ENCODE measurements around the gene RAD51B.

The RAD51B gene

DNA sequence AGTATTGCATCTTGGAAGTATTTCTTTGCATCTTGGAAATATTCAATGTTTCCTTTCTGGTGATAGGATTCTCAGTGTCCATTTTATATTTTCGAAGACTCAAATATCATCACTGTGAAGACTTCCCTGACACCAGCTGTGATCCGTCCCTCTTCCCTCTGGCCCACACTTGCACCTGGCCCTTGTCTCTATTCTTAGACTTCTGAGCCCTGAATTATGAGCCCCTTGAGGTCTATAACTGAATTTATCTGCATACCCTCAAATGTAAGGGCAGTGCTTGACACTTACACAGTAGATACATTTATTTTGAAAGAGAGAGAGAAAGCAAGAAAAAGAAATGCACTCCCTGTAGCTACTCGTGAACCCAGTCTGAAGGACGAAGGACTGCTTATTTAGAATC, 596.6 kb downstream of the RAD51B start:
- TF ChIP-seq CTCF (IDR thresholded peaks at IDR 0.05), result no peak

DNA sequence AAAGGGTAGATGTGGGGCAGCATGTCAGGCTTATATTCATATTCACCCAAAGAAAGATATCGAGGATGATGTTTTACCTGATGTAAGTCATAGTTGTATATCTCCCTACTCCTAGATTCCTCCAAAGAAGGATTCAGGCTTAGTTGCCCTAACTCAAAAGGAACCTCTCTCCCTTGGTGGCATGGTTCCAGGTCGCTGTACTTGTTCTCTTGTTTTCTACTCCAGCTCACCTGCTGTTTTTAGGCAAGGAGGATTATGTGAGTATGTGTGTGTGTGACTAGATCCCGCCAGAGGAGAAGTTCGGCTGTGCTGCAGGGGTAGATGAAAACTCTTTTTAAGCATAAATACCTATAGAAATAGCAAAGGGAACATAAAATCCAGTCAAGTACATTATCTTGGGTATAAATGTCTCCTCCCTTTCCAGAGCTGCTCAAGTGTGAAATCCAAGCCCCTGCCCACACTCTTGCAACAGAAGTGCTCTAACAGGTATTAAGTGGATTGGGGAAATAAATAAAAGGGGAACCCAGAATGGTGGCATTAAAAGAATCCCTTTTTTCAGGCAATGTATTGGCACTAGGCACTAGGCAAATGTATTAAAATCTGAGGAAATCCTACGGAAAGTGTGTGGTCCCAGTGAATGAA, 597.6 kb downstream of the RAD51B start:
- TF ChIP-seq CTCF (IDR thresholded peaks at IDR 0.05), result no peak

- TF ChIP-seq CTCF (IDR thresholded peaks at IDR 0.05), result no peak
Measured at GRCh38 chr14:68418174-68419118, 598.9 kb downstream of the RAD51B start.

DNA sequence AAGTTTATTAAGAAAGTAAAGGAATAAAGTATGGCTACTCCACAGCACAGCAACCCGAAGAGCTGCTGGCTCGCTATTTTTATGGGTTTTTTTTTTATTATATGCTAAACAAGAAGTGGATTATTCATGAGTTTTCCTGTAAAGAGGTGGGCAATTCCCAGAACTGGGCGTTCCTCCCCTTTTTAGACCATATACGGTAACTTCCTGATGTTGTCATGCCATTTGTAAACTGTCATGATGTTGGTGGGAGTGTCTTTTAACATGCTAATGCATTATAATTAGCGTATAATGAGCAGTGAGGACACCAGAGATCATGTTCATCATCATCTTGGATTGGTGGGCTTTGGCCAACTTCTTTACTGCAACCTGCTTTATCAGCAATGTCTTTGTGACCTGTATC, 600.8 kb downstream of the RAD51B start:
- TF ChIP-seq CTCF (IDR thresholded peaks at IDR 0.05), result no peak

GRCh38 chr14:68421116-68421515, 601.5 kb downstream of the RAD51B start:
- TF ChIP-seq CTCF (IDR thresholded peaks at IDR 0.05), result no peak

- TF ChIP-seq CTCF (IDR thresholded peaks at IDR 0.05), result no peak
Measured at GRCh38 chr14:68423686-68424085, 604.1 kb downstream of the RAD51B start.

DNA sequence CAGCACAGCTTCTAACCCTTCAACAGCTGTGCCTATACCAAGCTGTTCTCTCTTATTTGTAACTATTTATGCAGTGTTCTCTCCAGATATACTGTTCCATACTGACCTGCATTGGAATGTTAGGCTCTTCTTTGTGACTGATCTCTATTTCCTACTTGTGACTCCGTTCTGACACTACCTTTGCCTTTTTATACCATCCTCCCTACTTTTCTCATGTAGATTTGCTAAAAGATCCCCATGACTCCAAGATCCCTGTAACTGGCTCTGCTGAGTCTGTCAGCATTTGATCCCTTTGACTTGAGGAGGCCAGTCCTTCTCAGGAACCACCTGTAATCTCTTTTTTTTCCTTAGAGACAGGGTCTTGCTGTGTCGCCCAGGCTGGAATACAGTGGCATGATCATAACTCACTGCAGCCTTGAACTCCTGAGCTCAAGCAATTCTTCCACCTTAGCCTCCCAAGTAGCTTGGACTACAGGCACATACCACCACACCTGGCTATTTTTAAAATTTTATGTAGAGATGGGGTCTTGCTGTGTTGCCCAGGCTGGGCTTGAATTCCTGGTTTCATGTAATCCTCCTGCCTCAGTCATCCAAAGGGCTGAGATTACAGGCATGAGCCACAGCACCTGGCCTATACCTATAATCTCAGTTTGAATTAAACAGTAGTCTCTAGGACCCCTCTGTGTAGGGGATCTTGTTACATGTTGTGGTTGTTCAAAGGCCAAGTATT, 605.0 kb downstream of the RAD51B start:
- TF ChIP-seq CTCF (IDR thresholded peaks at IDR 0.05), result no peak
